ENCODE measurements around the gene APOD. TPM values are rescaled to one million over a fixed set of nuclear protein-coding genes. Genes with fewer than 3 reads are reported as not detected.
A peak's percentile ranks its signal among the peaks of the same experiment; 100 is the strongest.
"Not testable (repeated sequence)": the region's sequence is repeated elsewhere in the genome, so short reads cannot be mapped to it uniquely, and the experiment has no call there.

APOD gene
- total RNA-seq, 1 donor from 2014 or later = 236 TPM

GRCh38 chr3:195591220-195591619 is 7.5 kb upstream of the APOD start:
- intact Hi-C loops (cut with DNase I) = no loop called here

GRCh38 chr3:195590381-195590780 is 6.6 kb upstream of the APOD start:
- H3K27ac ChIP-seq; intact Hi-C loops (cut with DNase I); H3K27me3 ChIP-seq; H3K4me3 ChIP-seq; DNase-seq (ENCODE audit: low spot score in 2 of 2); H3K4me1 ChIP-seq; H3K36me3 ChIP-seq; H3K9me3 ChIP-seq: not testable (repeated sequence)

More at GRCh38 chr3:195591220-195591619, 7.5 kb upstream of the APOD start:
- no peak for TF ChIP-seq CTCF (IDR thresholded peaks at IDR 0.05)
- no peaks in the 10 kb centered on the region for H3K27me3 ChIP-seq
- no peaks in the 10 kb centered on the region for H3K36me3 ChIP-seq
- DNase-seq (ENCODE audit: low spot score in 2 of 2) = peak in 1 of 2 donors; percentile 27
- no peak overlapping the region for H3K27ac ChIP-seq
- no peaks in the 10 kb centered on the region for H3K4me1 ChIP-seq
- no peaks in the 10 kb centered on the region for H3K9me3 ChIP-seq
- no peak overlapping the region for H3K4me3 ChIP-seq

DNA sequence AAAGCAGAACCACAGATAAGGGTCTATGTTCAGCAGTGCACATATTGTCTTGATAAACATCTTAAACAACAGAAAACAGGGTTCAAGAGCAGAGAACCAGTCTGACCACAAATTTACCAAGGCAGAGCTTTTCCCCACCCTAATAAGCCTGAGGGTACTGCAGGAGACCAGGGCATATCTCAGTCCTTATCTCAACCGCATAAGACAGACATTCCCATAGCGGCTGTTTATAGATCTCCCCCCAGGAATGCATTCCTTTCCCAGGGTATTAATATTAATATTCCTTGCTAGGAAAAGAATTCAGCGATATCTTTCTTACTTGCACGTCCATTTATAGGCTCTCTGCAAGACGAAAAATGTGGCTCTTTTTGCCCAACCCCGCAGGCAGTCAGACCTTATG is 6.1 kb upstream of the APOD start:
- intact Hi-C loops (cut with DNase I); H3K27me3 ChIP-seq; H3K4me1 ChIP-seq; H3K36me3 ChIP-seq; H3K4me3 ChIP-seq; H3K27ac ChIP-seq; DNase-seq (ENCODE audit: low spot score in 2 of 2); H3K9me3 ChIP-seq: not testable (repeated sequence)

GRCh38 chr3:195587824-195588223 is 4.1 kb upstream of the APOD start:
- peak in 1 of 2 donors; percentile 2 for DNase-seq (ENCODE audit: low spot score in 2 of 2)
- TF ChIP-seq CTCF (IDR thresholded peaks at IDR 0.05) = no peak
- Histone ChIP-seq H3K27ac (no peak overlapping the region), H3K4me1 (no peaks in the 10 kb centered on the region), H3K27me3 (no peaks in the 10 kb centered on the region), H3K4me3 (no peak overlapping the region), H3K36me3 (no peaks in the 10 kb centered on the region), H3K9me3 (no peaks in the 10 kb centered on the region)
- intact Hi-C loops (cut with DNase I) = no loop called here

DNA sequence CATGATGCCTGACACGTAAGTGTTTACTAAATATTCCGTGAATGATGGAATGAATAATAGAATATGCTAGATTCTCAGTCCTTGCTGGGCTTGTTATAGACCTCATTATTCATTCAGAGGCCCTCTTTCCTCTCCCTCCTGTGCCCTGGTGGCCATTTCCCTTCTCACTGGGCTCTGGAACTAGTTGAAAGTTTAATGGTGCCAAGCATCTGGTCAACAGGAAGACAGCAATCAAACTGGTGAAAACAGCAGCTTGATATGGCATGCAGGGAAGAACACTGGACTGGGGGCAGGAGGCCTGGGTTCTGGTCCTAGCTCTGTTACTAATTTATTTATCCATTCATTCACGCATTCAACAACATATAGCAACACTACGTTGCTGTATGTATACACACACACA is 3.7 kb upstream of the APOD start:
- TF ChIP-seq CTCF (IDR thresholded peaks at IDR 0.05) = no peak
- Histone ChIP-seq H3K27ac (no peak overlapping the region), H3K9me3 (no peaks in the 10 kb centered on the region), H3K4me3 (no peak overlapping the region), H3K4me1 (no peaks in the 10 kb centered on the region), H3K36me3 (no peaks in the 10 kb centered on the region), H3K27me3 (no peaks in the 10 kb centered on the region)
- no peak for DNase-seq (ENCODE audit: low spot score in 2 of 2)
- intact Hi-C loops (cut with DNase I) = no loop called here

GRCh38 chr3:195584543-195584870 is 767 bp upstream of the APOD start:
- no peak for TF ChIP-seq CTCF (IDR thresholded peaks at IDR 0.05)
- Histone ChIP-seq H3K4me3 (no peak overlapping the region), H3K9me3 (no peaks in the 10 kb centered on the region), H3K4me1 (no peaks in the 10 kb centered on the region), H3K27ac (no peak overlapping the region), H3K27me3 (no peaks in the 10 kb centered on the region), H3K36me3 (no peaks in the 10 kb centered on the region)
- intact Hi-C loops (cut with DNase I) = no loop called here
- DNase-seq (ENCODE audit: low spot score in 2 of 2) = no peak

DNA sequence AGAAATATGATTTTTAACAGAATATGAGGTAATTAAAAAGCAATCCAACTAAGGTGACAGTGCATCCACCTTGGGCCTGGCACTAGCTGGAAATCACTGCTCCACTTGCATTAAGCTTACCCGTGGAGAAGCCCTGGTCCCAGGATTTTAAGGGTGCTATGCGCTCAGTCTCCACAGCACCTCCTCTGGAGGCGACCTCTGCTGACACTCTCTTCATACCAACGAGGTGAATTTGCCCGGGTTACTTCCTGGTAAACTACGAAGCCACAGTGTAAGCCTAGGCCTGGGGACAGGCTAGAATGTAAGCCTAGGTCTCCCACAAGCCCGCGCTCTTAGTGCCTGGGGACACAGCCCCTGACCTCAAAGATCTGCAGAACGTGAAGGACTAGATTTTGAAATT is 793 bp downstream of the APOD start:
- Histone ChIP-seq H3K27me3 (no peaks in the 10 kb centered on the region), H3K4me3 (no peak overlapping the region), H3K4me1 (no peaks in the 10 kb centered on the region), H3K9me3 (no peaks in the 10 kb centered on the region), H3K27ac (no peak overlapping the region), H3K36me3 (no peaks in the 10 kb centered on the region)
- no peak for TF ChIP-seq CTCF (IDR thresholded peaks at IDR 0.05)
- peak in 1 of 2 donors; percentile 19 for DNase-seq (ENCODE audit: low spot score in 2 of 2)
- intact Hi-C loops (cut with DNase I) = no loop called here

Measured in ascending aorta (tissue), 2 donors.